Neural progenitor cell (in vitro differentiated cells): ENCODE data around the gene TBC1D7. TPM values are rescaled to one million over a fixed set of nuclear protein-coding genes. Genes with fewer than 3 reads are reported as not detected.

Source experiments
- DNase-seq: peaks from one replicate; pipeline ENCODE4 v3.0.0-alpha.2; 2016; ENCODE audit warnings: low spot score
- H2AFZ ChIP-seq: fragments of 200-600 bp; sonication (generic); replicated peaks from 2 replicates; pipeline ENCODE4 v1.6.1; 2016; ENCODE audit warnings: antibody characterized with exemption
- H3F3A ChIP-seq: fragments of 200-600 bp; sonication (generic); 2 replicates; pipeline ENCODE4 v1.6.1; 2016; ENCODE audit warnings: antibody characterized with exemption, low read depth
- H3K27ac ChIP-seq: fragments of 200-600 bp; sonication (generic); 2 replicates; pipeline ENCODE4 v1.5.1; 2016; ENCODE audit warnings: mild to moderate bottlenecking
- H3K27me3 ChIP-seq: fragments of 200-600 bp; sonication (generic); 2 replicates; pipeline ENCODE4 v1.6.1; 2016; ENCODE audit warnings: mild to moderate bottlenecking, moderate library complexity
- H3K36me3 ChIP-seq: fragments of 200-600 bp; sonication (generic); 2 replicates; pipeline ENCODE4 v1.5.1; 2016
- H3K4me1 ChIP-seq: fragments of 200-600 bp; sonication (generic); 2 replicates; pipeline ENCODE4 v1.6.1; 2016; ENCODE audit warnings: mixed run types
- H3K4me2 ChIP-seq: fragments of 200-600 bp; sonication (generic); 2 replicates; pipeline ENCODE4 v1.6.1; 2016
- H3K4me3 ChIP-seq: fragments of 200-600 bp; sonication (generic); 2 replicates; pipeline ENCODE4 v1.5.1; 2016
- H3K79me2 ChIP-seq: fragments of 200-600 bp; sonication (generic); 2 replicates; pipeline ENCODE4 v1.6.1; 2016; ENCODE audit warnings: low read depth
- H3K9ac ChIP-seq: fragments of 200-600 bp; sonication (generic); 2 replicates; pipeline ENCODE4 v1.6.1; 2016
- H3K9me3 ChIP-seq: fragments of 200-600 bp; sonication (generic); 2 replicates; pipeline ENCODE4 v1.5.1; 2016; ENCODE audit warnings: low read depth
- H4K20me1 ChIP-seq: fragments of 200-600 bp; sonication (generic); 2 replicates; pipeline ENCODE4 v1.6.1; 2016; ENCODE audit warnings: low read depth
- H3K27ac Mint-ChIP-seq: 3 replicates; pipeline ENCODE4 v1.8.0; 2021; ENCODE audit warnings: mixed read lengths
- H3K27me3 Mint-ChIP-seq: 2 replicates; pipeline ENCODE4 v1.8.0; 2022; ENCODE audit warnings: low read depth, mild to moderate bottlenecking, inconsistent platforms, moderate library complexity, mixed read lengths; ENCODE audit not compliant: insufficient read depth
- H3K36me3 Mint-ChIP-seq: 3 replicates; pipeline ENCODE4 v1.8.0; 2021; ENCODE audit warnings: mixed read lengths
- H3K4me1 Mint-ChIP-seq: 3 replicates; pipeline ENCODE4 v1.8.0; 2021; ENCODE audit warnings: mixed read lengths
- H3K4me3 Mint-ChIP-seq: 3 replicates; pipeline ENCODE4 v1.8.0; 2021; ENCODE audit warnings: mild to moderate bottlenecking, moderate library complexity, mixed read lengths
- H3K9me3 Mint-ChIP-seq: 3 replicates; pipeline ENCODE4 v1.8.0; 2020; ENCODE audit warnings: mixed read lengths
- EZH2 ChIP-seq: fragments of 200-600 bp; sonication (generic); IDR thresholded peaks from 2 replicates; pipeline ENCODE4 v1.6.1; 2017; ENCODE audit warnings: antibody characterized with exemption, mild to moderate bottlenecking, moderate library complexity
- EZH2phosphoT487 ChIP-seq: fragments of 200-600 bp; sonication (generic); IDR thresholded peaks from 2 replicates; pipeline ENCODE4 v1.6.1; 2017; ENCODE audit warnings: antibody characterized with exemption
- total RNA-seq: library from RNA; depleted of rRNA; stranded (reverse); fragments of >200 nt; gene quantifications from 2 replicates; pipeline ENCODE4 v1.2.3, GENCODE V29; 2015; ENCODE audit warnings: low replicate concordance
- TF ChIP-seq, protein P1 (sequence below): fragments of 200-600 bp; sonication (generic); IDR thresholded peaks from 2 replicates; pipeline ENCODE4 v1.5.1; 2017; ENCODE audit warnings: antibody characterized with exemption, mild to moderate bottlenecking

TBC1D7 gene
- total RNA-seq, 1 donor from 2014 or later, result 54.9 TPM

DNA sequence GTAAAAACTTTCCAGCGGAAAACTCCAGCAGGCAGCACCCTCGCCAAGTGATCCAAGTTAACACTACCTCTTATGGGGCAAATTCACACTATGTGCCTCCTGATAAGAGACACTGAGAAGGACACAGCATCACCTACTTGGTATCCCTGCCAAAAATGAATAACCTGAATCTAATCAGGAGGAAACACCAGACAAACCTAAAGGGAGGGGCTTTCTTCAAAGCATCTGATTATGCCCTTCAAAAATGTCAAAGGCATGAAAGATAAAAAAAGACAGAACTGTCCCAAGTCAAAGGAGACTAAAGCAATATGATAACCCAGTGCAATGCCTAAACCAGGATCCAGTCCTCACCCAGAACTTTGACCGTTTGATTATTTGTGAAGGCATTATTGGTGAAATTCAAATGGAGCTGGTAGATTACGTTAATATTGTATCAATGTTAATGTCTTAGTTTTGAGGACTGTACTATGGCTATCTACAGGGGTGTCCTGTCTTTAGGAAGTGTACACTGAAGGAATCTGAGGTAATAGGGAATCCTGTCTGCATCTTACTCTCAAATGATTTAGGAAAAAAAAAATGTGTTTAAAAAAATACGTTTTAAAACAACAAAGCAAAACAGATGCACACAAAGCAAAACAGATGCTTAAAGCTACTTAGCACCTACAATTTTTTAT is 8.3 kb downstream of the TBC1D7 start:
- DNase-seq, result no peak
- no peaks in the 10 kb centered on the region for H3K27me3 Mint-ChIP-seq
- no peaks in the 10 kb centered on the region for H3K4me1 Mint-ChIP-seq
- H3K36me3 Mint-ChIP-seq, result peaks cover 41% of the 10 kb centered on the region
- H3K9me3 ChIP-seq, result no peaks in the 10 kb centered on the region
- H3K79me2 ChIP-seq, result no peaks in the 10 kb centered on the region
- no peak overlapping the region for H3K4me3 ChIP-seq
- TF ChIP-seq, protein P1, sequence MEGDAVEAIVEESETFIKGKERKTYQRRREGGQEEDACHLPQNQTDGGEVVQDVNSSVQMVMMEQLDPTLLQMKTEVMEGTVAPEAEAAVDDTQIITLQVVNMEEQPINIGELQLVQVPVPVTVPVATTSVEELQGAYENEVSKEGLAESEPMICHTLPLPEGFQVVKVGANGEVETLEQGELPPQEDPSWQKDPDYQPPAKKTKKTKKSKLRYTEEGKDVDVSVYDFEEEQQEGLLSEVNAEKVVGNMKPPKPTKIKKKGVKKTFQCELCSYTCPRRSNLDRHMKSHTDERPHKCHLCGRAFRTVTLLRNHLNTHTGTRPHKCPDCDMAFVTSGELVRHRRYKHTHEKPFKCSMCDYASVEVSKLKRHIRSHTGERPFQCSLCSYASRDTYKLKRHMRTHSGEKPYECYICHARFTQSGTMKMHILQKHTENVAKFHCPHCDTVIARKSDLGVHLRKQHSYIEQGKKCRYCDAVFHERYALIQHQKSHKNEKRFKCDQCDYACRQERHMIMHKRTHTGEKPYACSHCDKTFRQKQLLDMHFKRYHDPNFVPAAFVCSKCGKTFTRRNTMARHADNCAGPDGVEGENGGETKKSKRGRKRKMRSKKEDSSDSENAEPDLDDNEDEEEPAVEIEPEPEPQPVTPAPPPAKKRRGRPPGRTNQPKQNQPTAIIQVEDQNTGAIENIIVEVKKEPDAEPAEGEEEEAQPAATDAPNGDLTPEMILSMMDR, result no peak
- TF ChIP-seq EZH2 (no peak), EZH2phosphoT487 (no peak)
- H3K9me3 Mint-ChIP-seq, result no peaks in the 10 kb centered on the region
- no peak overlapping the region for H3K4me3 Mint-ChIP-seq
- H3K4me2 ChIP-seq, result no peak overlapping the region
- peaks cover 18% of the 10 kb centered on the region for H3K36me3 ChIP-seq
- H3F3A ChIP-seq, result no peaks in the 10 kb centered on the region
- H3K27ac Mint-ChIP-seq, result no peak overlapping the region
- no peaks in the 10 kb centered on the region for H3K4me1 ChIP-seq
- no peak overlapping the region for H3K9ac ChIP-seq
- no peak overlapping the region for H3K27ac ChIP-seq
- H3K27me3 ChIP-seq, result no peaks in the 10 kb centered on the region
- no peak overlapping the region for H2AFZ ChIP-seq
- no peaks in the 10 kb centered on the region for H4K20me1 ChIP-seq

DNA sequence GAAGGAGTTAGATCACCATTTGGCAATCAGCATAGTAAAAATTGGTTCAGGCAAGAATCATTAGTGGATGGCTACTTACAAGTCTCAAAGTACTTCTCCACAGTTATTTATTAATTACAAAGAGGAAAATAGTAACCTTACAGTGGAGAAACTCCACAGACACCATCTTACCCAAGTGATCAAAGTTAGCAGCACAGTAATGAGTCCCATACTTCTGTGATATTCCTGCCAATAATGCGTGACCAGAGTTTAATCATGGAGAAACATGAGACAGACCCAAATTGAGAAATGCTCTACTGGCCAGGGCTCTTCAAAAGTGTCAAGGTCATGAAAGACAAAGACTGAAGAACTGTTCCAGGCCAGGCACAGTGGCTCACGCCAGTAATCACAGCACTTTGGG is 9.5 kb downstream of the TBC1D7 start:
- no peak for DNase-seq
- no peak overlapping the region for H3K27ac ChIP-seq
- H3K27me3 ChIP-seq, result no peaks in the 10 kb centered on the region
- H3K4me3 Mint-ChIP-seq, result no peak overlapping the region
- no peak overlapping the region for H3K9ac ChIP-seq
- H3K36me3 ChIP-seq, result peaks cover 26% of the 10 kb centered on the region
- no peaks in the 10 kb centered on the region for H3F3A ChIP-seq
- no peak overlapping the region for H3K27ac Mint-ChIP-seq
- H3K4me2 ChIP-seq, result no peak overlapping the region
- no peaks in the 10 kb centered on the region for H4K20me1 ChIP-seq
- H3K27me3 Mint-ChIP-seq, result no peaks in the 10 kb centered on the region
- H3K4me3 ChIP-seq, result no peak overlapping the region
- H3K9me3 Mint-ChIP-seq, result no peaks in the 10 kb centered on the region
- peaks cover 42% of the 10 kb centered on the region for H3K36me3 Mint-ChIP-seq
- H3K4me1 Mint-ChIP-seq, result no peaks in the 10 kb centered on the region
- no peaks in the 10 kb centered on the region for H3K79me2 ChIP-seq
- no peaks in the 10 kb centered on the region for H3K9me3 ChIP-seq
- H2AFZ ChIP-seq, result no peak overlapping the region
- H3K4me1 ChIP-seq, result no peaks in the 10 kb centered on the region
- TF ChIP-seq, protein P1, result no peak
- no peak for TF ChIP-seq EZH2phosphoT487
- TF ChIP-seq EZH2, result no peak

DNA sequence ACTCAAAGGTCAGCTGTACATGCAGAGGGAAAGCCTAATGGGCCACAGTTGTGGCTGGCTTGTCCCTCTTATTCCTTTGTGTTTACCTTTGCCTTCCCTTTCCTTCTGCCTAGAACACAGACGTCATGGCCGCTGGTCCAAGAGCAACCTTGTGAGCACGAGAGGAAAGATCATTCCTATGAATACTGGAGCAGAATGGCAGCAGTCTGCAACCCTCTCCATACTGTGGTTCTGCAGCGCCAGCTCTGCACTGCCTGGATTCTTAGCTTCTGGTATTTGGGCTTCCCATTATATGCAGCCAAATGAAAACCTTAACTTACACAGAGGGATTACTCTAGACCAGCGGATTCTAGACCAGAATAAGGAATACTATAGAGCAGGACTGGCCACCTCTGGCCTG is 12.4 kb downstream of the TBC1D7 start:
- Mint-ChIP-seq H3K27ac (no peak overlapping the region), H3K36me3 (peaks cover 39% of the 10 kb centered on the region), H3K9me3 (no peaks in the 10 kb centered on the region), H3K4me1 (no peaks in the 10 kb centered on the region), H3K4me3 (no peak overlapping the region), H3K27me3 (no peaks in the 10 kb centered on the region)
- Histone ChIP-seq H2AFZ (no peak overlapping the region), H3K27me3 (no peaks in the 10 kb centered on the region), H3K9me3 (no peaks in the 10 kb centered on the region), H3K4me1 (no peaks in the 10 kb centered on the region), H3F3A (no peaks in the 10 kb centered on the region), H4K20me1 (no peaks in the 10 kb centered on the region), H3K4me2 (no peak overlapping the region), H3K36me3 (peaks cover 34% of the 10 kb centered on the region), H3K27ac (no peak overlapping the region), H3K79me2 (no peaks in the 10 kb centered on the region), H3K9ac (no peak overlapping the region), H3K4me3 (no peak overlapping the region)
- TF ChIP-seq, protein P1, result no peak
- TF ChIP-seq EZH2phosphoT487, result no peak
- no peak for TF ChIP-seq EZH2
- no peak for DNase-seq
